GM19468 (cell line): ENCODE measurements around the gene CENPV.
"Not testable (repeated sequence)": the region's sequence is repeated elsewhere in the genome, so short reads cannot be mapped to it uniquely, and the experiment has no call there.

Experiments used
- ATAC-seq: cut with Tn5 transposase; IDR thresholded peaks from one replicate; pipeline ENCODE4 v1.9.1; 2021; ENCODE audit warnings: mild to moderate bottlenecking, moderate library complexity, moderate number of reproducible peaks; ENCODE audit not compliant: unreplicated experiment; ENCODE audit errors: extremely low read depth

The CENPV gene

DNA sequence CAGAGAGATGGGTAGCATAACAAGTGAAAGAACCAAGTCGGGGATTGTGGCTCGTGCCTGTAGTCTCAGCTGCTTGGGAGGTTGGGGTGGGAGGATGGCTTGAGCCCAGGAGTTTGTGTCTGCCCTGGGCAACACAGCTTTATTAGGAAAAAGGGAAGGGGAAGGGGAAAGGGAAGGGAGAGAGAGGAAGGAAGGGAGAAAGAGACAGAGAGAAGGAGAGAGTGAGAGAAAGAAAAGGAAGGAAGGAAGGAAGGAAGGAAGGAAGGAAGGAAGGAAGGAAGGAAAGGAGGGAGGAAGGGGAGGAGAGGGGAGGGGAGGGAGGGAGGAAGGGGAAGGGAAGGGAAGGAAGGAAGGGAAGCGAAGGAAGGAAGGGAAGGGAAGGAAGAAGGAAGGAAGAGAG lies 33.3 kb downstream of the CENPV start:
- ATAC-seq = no peak

DNA sequence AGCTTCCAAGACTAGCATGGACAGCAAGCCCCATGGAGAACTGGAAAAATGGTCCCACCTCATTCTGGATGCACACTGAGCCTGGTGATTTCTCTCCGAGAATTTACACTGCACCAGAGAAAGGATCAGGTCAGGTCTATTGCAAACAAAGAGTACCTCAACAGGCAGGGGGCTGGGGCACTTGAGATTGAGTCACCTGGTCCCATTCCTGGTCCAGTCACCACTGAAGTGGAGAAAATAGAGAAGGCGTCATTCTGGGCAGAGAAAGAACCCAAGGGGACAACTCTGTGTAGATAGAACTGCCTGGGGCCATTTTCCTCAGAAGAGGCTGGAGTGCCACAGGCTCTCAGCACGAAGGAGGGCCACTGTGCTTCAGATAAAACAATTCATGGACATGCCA lies 38.4 kb downstream of the CENPV start:
- no peak for ATAC-seq

DNA sequence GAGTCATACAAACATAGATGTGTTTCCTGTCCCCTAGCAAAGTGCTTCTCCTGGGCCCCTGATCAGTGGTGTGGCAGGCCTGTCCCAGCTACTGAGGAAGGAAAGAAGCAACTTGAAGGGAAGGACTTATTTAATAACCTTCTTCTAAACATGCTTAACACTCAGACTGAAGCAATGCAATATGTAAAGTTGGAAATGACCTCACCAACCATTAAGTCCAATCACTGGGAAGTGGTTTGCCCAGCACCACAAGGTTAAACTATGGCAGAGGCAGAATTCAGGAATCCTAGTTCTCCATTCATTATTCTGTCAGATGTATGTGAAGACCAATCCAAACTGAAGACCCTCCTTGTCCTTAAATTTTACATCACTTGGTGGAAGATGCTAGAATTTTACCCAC lies 39.1 kb downstream of the CENPV start:
- ATAC-seq = no peak

DNA sequence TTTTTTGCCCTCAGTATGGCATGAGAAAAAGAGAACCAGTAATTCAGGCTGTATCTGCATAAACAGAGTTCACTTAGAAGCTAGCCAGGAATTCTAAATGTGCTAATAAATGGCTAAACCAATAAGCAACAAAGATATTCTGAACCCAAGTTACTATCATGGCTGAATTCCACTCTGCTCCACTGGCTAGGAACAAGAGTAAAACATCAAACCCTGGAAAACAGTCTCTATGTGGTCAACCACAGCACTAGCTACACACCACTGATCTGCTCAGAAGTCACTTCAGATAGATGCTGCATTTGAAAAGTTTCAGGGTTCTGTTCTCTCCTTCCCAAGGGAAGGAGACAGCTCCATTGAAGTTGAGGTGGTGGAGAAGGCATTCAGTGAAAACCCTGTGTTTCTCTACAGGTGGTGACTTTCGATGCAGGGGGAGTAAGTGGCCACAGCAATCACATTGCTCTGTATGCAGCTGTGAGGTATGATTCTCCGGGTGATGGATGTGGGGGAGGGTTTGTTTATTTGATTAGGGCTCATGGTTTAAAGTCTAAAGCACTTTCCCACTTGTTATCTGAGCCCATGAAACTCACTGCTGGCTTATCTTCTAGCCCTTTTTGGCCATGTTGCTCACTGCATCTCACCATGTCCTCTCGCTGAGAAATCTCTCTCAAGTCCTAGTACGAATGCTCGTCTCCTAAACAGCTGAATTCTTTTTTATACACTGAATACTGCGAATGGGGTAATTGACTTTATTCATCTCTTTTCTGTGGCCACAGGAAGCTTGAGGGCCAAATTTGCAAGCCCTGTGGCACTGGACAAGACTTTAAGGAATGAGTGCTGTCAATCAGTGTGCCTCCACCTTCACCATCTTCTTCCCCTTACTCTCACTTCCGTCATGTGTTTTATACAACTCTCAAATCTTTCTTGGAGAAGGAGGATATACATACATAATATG lies 39.9 kb downstream of the CENPV start:
- ATAC-seq = no peak

DNA sequence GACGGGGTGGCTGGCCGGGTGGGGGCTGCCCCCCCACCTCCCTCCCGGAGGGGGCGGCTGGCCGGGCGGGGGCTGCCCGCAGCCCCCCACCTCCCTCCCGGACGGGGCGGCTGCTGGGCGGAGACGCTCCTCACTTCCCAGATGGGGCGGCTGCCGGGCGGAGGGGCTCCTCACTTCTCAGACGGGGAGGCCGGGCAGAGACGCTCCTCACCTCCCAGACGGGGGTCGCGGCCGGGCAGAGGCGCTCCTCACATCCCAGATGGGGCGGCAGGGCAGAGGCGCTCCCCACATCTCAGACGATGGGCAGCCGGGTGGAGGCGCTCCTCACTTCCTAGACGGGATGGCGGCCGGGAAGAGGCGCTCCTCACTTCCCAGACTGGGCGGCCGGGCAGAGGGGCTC lies 41.2 kb downstream of the CENPV start:
- ATAC-seq = not testable (repeated sequence)

DNA sequence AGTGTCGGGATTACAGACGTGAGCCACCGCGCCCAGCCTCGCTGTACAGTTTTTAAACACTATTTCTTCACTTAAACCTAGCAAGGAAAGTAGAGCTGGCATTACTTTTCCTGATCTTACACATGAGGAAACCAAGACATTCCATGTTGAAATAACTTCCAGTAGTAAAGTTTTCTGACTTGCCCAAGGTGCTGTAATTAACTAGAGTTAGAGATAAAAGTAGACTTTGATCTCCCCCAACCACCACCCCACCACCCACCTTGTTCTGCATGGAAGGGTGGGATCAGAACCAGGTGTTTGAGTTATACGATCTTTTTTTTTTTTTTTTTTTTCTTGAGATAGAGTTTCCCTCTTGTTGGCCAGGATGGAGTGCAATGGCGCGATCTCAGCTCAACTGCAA lies 47.1 kb downstream of the CENPV start:
- no peak for ATAC-seq

DNA sequence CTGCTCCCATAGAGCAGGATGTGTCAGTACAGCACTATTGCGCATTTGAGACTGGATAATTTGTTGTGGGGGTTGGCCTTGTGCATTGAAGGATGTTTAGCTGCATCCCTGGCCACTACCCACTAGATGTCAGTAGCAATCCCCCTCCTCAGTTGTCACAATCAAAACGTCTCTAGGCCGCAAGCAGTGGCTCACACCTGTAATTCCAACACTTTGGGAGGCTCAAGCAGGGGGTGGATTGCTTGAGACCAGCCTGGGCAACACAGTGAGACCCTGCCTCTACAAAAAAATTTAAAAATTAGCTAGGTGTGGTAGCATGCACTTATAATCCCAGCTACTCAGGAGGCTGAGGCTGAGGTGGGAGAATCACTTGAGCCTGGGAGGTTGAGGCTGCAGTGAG lies 48.4 kb downstream of the CENPV start:
- no peak for ATAC-seq

DNA sequence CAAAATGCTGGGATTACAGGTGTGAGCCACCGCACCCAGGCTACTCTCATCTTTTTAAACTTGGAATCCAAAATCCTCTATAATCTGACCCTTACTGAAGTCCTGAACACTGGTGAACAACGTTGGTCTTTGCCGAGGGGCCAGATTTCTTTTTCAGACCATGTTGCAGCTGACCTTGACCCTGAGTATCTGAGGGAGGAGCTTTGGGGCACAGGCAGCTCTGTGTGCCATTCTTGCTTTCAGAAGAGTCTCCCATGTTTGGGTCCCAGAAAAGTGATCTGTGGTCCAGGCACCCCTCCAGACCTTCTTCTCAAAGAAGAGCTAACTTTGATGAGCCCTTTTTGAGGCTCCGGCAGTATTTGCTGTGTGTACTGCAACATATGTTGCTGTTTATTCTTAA lies 50.4 kb downstream of the CENPV start:
- ATAC-seq = no peak

DNA sequence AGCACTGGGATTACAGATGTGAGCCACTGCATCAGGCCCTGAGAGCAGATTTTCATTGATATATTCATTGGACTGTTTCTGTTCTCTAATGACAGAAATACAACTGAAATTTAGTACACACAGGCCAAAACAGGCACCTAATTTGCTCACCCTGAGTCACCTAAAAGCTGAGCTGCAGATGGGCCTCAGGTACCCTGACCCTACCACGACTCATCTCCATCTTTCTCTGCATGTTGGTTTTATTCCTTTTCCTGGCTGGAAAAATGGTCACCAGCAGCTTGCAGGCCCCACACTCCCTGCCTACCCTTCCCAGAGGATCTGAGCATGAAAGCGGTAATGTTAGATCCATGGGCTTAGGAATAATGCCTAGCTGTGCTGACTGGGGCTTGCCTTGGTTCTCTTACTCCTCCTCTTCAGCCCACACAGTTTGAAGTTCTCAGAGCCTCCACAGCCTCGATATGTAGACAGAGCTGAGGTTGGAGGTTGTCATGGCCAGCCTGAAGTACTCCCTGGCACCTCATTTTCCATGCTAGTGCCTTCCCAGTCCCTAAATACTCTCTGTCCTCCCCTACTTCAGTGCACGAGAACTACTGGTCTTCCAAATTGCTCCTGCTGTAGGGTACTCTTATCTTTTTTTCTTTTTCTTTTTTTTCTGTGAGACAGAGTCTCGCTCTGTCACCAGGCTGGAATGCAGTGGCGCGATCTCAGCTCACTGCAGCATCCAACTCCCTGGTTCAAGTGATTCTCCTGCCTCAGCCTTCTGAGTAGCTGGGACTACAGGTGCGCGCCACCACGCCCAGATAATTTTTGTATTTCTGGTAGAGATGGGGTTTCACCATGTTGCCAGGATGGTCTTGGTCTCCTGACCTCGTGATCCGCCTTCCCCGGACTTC lies 51.1 kb downstream of the CENPV start:
- ATAC-seq = no peak

DNA sequence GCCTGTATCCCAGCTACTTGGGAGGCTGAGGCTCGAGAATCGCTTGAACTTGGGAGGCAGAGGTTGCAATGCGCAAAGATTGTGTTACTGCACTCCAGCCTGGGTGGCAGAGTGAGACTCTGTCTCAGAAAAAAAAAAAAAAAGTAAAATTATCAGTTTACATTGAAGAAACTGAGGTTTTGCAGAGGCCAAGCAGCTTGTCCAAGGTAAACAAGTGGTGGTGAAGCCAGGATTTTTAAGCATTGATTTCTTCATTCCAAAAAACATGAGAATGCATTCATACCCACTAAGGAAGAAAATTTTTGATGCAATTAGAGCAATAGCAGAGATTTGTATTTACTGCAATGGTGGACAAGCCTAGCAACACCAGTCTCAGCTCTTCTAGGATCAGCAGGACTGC lies 52.7 kb downstream of the CENPV start:
- ATAC-seq = no peak

DNA sequence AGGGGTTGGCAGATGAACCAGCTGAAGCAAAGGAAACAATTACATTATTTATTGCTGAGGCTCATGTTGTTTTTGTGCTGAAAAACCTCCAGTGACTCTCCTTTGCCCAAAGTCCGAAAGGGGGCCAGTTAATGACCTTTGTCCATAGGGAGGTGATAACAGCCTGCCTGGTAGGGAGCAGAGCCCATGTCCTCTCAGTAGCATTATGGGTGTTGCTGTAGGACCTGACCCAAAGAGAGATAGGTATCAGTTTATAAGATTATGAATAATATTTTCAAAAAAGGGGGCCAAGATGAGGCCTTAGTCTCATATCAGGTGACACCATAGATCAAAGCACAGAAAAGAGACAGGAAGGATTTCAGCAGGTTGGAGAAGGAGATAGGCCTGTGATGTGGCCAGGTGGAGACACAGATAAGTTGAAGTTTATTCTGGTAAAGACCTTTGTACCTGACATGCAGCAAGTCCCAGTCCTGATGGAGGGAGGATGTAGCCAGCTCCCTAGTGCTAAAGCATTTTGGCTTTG lies 55.1 kb downstream of the CENPV start:
- ATAC-seq = no peak

DNA sequence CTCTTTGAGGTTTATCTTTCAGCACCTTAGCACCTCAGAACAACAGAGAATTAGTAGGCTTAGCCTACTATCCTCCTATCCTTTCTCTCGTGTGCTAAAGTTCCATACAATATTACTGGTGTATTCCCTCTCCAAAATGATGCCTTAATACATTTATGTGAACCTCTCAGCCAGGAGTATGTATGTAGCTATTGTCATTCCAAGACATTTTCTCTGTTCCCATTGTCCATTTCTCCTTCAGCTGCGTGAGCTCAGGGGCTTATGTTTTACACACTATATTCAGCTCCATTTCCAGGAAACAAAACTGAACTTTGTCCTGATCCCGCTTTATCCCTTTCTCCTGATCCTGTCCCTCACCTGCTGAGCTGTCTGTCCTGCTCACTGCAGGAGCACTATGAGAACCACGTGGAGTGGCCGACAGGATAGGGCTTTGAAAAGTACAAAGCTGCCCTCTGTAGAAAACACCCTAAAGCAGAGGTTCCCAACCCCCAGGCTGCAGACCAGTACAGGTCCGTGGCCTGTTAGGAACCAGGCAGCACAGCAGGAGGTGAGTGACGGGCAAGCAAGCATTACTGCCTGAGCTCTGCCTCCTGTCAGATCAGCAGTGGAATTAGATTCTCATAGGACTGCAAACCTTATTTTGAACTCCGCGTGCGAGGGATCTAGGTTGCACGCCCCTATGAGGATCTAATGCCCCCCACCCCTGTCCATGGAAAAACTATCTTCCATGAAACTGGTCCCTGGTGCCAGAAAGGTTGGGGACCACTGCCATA lies 55.7 kb downstream of the CENPV start:
- no peak for ATAC-seq

DNA sequence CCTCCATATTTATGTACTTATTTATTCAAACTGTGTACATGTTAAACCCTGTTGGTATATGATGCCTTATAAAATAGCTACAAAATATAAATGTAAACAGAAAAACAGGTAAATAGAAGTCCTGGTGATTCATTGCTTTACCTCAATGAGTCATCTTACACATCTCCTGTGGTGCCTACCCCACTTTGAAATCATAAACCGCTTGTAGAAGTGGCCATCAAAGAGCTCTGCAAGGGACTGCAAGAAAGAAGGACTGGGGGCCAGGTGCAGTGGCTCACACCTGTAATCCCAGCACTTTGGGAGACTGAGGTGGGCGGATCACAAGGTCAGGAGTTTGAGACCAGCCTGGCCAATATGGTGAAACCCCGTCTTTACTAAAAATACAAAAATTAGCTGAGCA lies 57.2 kb downstream of the CENPV start:
- ATAC-seq = not testable (repeated sequence)

DNA sequence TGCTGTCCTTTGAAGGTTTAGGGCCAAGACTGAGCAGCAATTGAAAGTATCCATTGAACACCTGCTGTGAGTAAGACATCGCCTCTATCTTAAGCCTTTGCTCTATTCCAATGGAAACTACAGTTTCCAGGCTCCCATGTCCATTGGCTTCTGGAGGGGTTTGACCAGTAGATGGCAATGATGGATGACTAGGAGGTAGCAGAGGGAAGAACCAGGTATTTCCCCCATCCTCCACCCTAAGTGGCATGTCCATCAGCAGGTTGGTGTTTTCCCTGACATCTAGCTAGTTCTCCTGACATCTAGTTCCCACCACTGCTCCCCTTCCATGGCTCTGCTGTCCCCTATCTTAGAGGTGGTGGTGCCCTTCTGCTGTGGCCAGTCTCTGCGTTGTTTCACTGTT lies 58.7 kb downstream of the CENPV start:
- ATAC-seq = no peak

DNA sequence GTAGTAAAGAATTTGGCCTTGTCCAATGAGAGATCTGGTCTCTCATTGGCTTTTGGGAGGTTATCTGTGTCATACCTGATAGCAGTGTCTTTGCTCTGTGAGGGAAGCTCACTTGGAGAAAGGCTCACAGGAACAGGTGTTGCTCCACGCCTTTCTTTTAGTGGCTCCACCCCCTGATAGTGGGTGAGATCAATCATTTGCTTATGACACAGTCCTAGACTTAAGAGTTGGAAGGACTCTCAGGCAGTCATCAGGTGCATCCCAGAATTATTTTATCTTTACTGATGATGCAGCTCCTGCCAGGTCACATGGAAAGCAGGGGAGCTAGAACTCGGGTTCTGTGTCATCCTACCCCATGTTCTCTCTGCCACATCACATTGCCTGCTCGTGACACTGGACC lies 59.3 kb downstream of the CENPV start:
- no peak for ATAC-seq
